HG02981 (cell line): ENCODE measurements around the gene SLC27A1.
A peak's percentile ranks its signal among the peaks of the same experiment; 100 is the strongest.
"Not testable (repeated sequence)": the region's sequence is repeated elsewhere in the genome, so short reads cannot be mapped to it uniquely, and the experiment has no call there.

ENCODE experiments used
- ATAC-seq: cut with Tn5 transposase; IDR thresholded peaks from one replicate; pipeline ENCODE4 v1.9.1; 2021; ENCODE audit warnings: mild to moderate bottlenecking, moderate library complexity; ENCODE audit not compliant: unreplicated experiment

The SLC27A1 gene

GRCh38 chr19:17536955-17537354 lies 66.6 kb downstream of the SLC27A1 start:
- no peak for ATAC-seq

GRCh38 chr19:17538684-17539237 lies 68.4 kb downstream of the SLC27A1 start:
- ATAC-seq: no peak

- peak; percentile 69 for ATAC-seq
Observed at GRCh38 chr19:17539238-17540117, 69.2 kb downstream of the SLC27A1 start.

GRCh38 chr19:17540174-17540573 lies 69.8 kb downstream of the SLC27A1 start:
- no peak for ATAC-seq

GRCh38 chr19:17541184-17541759 lies 70.9 kb downstream of the SLC27A1 start:
- no peak for ATAC-seq

GRCh38 chr19:17542042-17542441 lies 71.7 kb downstream of the SLC27A1 start:
- ATAC-seq: no peak

GRCh38 chr19:17542793-17543582 lies 72.7 kb downstream of the SLC27A1 start:
- ATAC-seq: no peak

GRCh38 chr19:17543986-17544385 lies 73.7 kb downstream of the SLC27A1 start:
- ATAC-seq: no peak

- no peak for ATAC-seq
Observed at GRCh38 chr19:17544418-17544817, 74.1 kb downstream of the SLC27A1 start.

GRCh38 chr19:17548145-17548544 lies 77.8 kb downstream of the SLC27A1 start:
- ATAC-seq: no peak

GRCh38 chr19:17549085-17549740 lies 78.9 kb downstream of the SLC27A1 start:
- ATAC-seq: no peak

GRCh38 chr19:17550076-17550667 lies 79.8 kb downstream of the SLC27A1 start:
- no peak for ATAC-seq

GRCh38 chr19:17552735-17553134 lies 82.4 kb downstream of the SLC27A1 start:
- not testable (repeated sequence) for ATAC-seq

- no peak for ATAC-seq
Observed at GRCh38 chr19:17553256-17553655, 82.9 kb downstream of the SLC27A1 start.

- ATAC-seq: no peak
Observed at GRCh38 chr19:17554968-17555479, 84.7 kb downstream of the SLC27A1 start.

- peak; percentile 92 for ATAC-seq
Observed at GRCh38 chr19:17555480-17555928, 85.2 kb downstream of the SLC27A1 start, which contains the start of gene COLGALT1. TSS of gene COLGALT1 (plus strand) at chr19:17555649. CDS start at chr19:17555714, 65 bp downstream.
